NCI-H146 treated with DMSO at 0.1 percent for 48 hours (cell line): ENCODE data around the gene NMT1.
A peak's percentile ranks its signal among the peaks of the same experiment; 100 is the strongest.
"Not testable (repeated sequence)": the region's sequence is repeated elsewhere in the genome, so short reads cannot be mapped to it uniquely, and the experiment has no call there.

Source experiments
- DNase-seq: peaks from one replicate; lab custom pipeline; 2025; ENCODE audit not compliant: unreplicated experiment; lab: John Stamatoyannopoulos, UW

NMT1 gene

DNA sequence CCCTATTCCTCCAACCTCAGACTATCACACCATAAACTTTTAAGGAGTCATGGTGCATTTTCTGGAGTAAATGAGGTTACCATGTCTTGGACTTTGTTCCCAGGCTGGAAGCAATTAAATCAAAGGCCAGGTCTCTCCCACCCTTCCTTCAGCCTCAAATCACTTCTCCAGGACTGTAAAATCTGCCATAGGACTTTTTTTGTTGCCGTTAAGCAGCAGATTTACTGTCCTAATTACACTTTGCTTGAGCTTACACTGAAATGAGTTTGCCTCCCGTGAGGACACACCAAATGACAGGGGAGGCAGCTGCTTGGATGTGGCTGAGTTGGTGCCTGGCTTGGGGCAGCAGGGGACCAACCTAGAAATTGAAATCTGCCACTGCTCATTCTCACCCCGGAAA, 24.4 kb upstream of the NMT1 start:
- no peak for DNase-seq

- no peak for DNase-seq
Measured at GRCh38 chr17:45038728-45039634, 22.1 kb upstream of the NMT1 start.

DNA sequence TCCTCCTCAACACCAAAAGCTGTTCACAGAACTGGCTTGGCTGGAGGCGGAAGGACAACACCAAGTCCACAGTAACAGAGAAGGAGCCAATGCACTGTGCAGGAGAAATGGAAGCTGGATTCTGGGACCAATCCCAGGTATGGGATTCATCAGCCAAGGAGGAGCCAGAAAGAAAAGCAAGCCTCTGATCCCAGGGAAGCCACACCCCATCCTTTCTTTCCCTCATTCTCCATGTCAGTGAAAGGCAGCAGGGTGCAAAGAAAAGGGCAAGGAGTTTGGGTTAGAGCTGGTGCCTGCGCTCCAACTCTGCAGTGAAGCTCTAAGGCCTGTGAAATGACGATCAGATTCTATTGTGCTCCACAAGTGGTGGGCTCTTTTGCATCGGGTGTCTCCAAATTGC, 20.7 kb upstream of the NMT1 start:
- DNase-seq: no peak

GRCh38 chr17:45042346-45043120, 18.6 kb upstream of the NMT1 start:
- DNase-seq: no peak

DNA sequence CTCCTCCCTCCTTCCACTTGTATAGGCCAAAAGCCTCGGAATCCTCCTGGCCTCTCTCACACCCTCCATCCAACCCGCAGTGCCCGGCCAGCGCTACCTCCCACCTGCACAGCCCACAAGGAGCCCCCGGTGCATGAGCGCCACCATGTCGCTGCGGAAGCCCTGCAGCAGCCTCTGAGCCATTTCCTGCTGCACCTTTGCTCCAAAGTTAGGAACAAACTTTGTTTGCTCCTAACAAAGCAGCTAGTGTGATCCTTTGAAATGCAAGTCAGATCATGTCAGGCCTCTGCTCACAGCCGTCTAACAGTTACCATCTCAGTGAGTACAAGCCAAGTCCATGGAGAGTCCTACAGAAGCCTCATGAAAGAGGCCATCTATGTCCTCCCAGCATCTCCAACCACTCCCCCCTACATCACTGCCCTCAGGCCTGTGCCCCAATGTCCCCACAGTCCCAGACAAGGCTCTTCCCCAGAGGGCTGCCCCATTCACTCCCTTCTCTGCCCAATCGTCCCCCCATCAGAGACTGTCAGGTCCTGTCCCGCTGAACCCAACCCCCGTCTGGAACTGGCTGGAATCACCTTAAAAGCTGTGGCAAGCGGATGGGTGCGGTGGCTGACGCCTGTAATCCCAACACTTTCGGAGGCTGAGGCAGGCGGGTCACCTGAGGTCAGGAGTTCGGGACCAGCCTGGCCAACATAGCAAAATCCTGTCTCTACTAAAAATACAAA, 17.1 kb upstream of the NMT1 start:
- no peak for DNase-seq

DNA sequence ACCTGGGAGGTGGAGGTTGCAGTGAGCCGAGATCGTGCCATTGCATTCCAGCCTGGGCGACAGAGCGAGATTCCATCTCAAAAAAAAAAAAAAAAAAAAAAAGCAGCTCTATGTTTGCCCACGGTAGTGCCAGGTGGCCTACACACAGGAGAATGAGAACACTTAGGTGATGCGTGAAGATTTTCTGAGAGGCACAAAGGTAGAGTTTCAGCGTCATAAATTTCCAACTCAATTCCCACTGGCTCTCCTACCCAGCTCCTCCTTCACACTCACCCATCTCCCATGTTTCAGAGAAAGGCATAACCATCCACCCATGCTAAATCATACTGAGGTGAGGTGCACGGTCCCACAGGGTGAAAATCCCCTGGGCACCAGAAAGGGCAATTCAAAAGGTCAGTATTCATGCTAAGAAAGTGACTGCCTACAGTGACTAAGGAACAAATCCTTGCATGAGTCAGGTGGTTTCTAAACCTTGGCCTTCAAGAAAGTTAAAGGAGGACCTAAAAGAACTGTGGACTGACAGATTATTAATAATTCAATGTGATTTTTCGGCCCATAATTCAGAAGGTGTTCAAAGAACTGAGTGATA, 14.5 kb upstream of the NMT1 start:
- DNase-seq: no peak

DNA sequence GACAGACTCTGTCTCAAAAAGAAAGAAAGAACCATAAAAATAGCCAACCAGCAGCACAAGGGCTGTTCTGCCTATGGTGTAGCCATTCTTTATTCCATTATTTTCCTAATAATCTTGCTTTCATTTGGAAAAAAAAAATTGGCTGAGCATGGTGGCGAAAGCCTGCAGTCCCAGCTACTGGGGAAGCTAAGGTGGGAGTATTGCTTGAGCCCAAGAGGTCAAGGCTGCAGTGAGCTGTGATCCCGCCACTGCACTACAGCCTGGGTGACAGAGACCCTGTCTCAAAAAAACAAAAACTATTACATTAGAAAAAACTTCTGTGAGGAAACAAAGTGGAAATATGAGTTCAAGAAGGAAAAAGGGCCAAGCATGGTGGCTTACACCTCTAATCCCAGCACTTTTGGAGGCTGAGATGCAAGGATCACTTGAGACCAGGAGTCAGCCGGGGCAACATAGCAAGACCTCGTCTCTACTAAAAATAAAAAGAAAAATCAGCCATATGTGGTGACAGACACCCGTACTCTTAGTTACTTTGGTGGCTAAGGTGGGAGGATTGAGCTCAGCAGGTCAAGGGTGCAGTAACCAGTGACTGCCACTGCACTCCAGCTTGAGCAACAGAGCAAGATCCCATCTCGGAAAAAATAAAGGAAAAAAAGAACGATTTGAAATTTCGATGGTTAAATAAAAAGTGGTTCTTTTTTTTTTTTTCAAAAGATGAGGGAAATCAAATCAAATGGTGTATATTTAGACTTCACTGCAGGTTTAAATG, 12.1 kb upstream of the NMT1 start:
- DNase-seq: no peak

DNA sequence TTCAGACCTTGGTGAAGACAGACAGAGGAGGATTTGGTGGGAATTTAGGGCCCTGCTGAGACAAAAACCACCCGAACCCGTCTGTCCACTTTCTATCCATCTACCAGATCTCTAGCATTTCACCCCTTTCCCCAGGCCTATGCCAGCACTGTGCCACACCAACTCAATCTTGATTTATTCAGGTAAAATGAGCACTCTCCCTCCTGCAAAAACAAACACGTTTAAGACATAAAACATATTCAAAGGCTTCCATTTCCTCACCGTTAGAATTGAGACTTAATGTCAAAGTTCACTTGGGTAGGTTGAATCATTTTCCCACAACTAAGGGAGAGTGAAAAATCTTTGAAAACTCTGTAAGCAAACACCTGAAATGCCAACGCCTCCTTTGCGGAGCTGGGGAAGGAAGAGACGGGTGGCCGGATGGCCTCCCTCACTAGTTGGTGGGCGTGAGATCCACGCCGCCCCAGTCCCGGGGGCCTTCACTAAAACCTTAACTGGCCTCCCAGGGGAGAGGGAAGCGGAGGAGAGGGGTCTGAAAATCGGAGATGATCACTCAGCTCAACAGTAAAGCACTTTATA, 10.5 kb upstream of the NMT1 start:
- DNase-seq: peak; percentile 31

DNA sequence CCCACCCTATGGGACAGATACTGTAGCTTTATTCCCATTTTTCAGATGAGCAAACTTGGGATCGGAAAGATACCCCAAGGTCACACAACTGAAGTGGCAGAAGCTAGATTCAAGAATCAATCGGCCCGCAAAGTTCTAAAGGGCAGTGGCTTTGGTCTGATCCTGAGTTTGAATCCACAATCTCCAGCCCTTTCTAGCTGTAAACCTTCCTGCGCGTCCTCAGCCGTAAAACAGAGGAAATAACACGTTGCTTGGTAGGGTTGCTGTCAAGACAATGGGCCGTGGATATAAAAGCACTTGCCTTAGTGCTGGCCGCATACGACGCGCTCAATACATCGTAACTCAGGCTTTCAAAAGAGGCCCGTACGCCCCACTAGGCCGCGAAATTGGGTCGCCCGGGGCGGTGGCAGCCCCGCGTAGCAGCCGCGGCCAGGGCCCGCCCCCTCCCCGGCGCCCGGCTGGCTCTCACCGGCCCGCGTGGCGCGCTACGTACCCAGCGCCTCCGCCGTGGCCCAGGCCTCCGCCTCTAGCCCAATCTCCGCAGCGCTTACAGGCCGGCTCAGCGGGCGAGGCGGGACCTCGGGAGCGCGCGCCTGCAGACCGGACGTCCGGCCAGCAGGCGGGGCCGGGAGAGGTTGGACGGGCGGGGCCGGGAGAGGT, 9.9 kb upstream of the NMT1 start, which contains the start of gene DCAKD:
DCAKD (minus strand) TSS at position 573 of the 660 bp plus-strand sequence. CDS start 16,747 bp downstream, outside the sequence.
- DNase-seq: peak; percentile 90

DNA sequence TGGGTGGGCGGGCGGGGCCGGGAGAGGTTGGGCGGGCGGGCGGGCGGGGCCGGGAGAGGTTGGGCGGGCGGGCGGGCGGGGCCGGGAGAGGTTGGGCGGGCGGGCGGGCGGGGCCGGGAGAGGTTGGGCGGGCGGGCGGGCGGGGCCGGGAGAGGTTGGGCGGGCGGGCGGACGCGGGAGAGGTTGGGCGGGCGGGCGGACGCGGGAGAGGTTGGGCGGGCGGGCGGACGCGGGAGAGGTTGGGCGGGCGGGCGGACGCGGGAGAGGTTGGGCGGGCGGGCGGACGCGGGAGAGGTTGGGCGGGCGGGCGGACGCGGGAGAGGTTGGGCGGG, 9.4 kb upstream of the NMT1 start:
- not testable (repeated sequence) for DNase-seq

DNA sequence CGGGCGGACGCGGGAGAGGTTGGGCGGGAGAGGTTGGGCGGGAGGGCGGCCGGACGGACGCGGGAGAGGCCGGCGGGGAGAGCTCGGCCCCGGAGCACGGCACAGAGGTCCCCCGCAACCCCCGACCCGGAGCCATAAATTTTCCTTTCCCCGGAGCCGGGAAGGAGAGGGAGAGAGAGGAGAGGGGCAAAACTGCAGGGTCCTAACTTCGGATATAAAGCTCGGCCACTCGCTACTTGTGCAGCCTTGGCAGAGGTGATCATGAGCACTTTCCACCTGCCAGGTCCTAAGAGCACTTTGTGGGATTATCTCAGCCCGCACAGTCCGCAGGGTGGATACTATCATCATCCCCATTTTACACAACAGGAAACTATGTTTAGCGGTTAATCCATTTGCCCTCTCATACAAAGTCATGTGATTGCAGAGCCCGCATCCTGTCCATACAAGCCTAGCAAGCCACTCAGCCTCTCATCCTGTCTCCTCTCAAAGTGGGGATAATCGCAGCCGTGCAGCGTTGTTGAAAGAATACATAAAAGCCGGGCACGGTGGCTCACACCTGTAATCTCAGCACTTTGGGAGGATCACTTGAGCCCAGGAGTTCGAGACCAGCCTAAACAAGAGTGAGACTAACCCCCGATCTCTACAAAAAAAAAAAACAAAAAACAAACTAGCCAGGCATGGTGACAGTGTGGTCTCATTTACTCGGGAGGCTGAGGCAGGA, 8.9 kb upstream of the NMT1 start:
- peak; percentile 35 for DNase-seq

GRCh38 chr17:45060382-45060796, 728 bp upstream of the NMT1 start:
- DNase-seq: no peak

DNA sequence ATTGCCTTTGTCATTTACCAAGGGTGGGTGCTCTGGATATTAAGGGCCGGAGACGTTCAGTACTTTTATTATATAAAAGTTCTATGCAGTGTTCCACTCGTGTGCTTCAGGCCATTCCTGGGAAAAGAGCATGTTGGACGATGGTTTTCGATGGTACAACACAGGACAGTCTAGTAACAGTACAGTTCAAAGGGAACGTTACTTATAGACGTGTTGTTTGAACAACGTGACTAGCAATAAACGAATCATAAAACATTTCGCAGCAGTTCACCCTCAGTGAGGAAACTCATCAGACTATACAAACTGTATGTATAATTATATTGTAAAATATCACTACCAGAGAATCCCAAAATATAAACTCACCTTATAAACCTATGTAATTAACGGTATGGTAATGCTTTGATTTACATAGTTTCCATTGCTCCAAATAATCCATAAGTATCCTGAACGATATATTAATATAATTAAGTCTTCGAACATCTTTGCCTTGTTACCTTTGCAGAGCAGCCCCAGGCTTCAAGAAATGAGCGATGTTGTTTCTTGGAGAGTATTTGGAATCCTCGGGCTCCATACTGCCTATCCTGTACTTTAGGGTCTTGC, 589 bp downstream of the NMT1 start:
- DNase-seq: no peak

GRCh38 chr17:45063198-45063597, 2.1 kb downstream of the NMT1 start:
- no peak for DNase-seq

DNA sequence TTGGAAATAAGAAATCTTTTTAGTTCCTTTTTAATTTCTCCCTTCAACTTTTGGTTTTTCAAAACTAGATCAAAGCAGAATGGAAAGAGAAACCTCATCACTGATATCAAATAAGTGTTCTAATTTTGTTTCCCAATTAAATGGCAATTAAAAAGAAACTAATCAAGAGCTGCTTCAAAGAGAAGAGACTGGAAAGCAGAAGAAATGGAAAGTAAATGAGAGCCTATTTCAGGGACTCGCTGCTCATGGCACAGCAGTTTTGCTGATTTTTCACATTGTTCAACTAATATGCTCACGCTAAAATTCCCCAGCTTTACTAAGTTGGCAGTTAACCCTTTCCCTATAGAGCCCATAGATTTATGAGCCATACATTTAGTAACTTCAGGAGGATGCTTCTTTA, 6.5 kb downstream of the NMT1 start:
- DNase-seq: no peak

GRCh38 chr17:45070001-45070400, 8.9 kb downstream of the NMT1 start:
- DNase-seq: no peak

GRCh38 chr17:45070809-45071208, 9.7 kb downstream of the NMT1 start:
- DNase-seq: no peak

GRCh38 chr17:45073414-45074070, 12.4 kb downstream of the NMT1 start:
- DNase-seq: no peak
